Progenitor cell of endocrine pancreas (in vitro differentiated cells): ENCODE results near the gene CD4. TPM values are rescaled to one million over a fixed set of nuclear protein-coding genes. Genes with fewer than 3 reads are reported as not detected.

Experiments
- DNase-seq: peaks from one replicate; pipeline ENCODE4 v3.0.0; 2021; ENCODE audit warnings: low spot score; ENCODE audit not compliant: unreplicated experiment
- H3K27ac Mint-ChIP-seq: 2 replicates; pipeline ENCODE4 v1.8.0; 2021; ENCODE audit warnings: mild to moderate bottlenecking, moderate library complexity, mixed read lengths
- H3K27me3 Mint-ChIP-seq: 2 replicates; pipeline ENCODE4 v1.8.0; 2021; ENCODE audit warnings: mixed read lengths
- H3K36me3 Mint-ChIP-seq: 2 replicates; pipeline ENCODE4 v1.8.0; 2022; ENCODE audit warnings: mixed read lengths; ENCODE audit not compliant: insufficient read depth
- H3K4me1 Mint-ChIP-seq: 2 replicates; pipeline ENCODE4 v1.8.0; 2021; ENCODE audit warnings: low read depth, mixed read lengths
- H3K4me3 Mint-ChIP-seq: 2 replicates; pipeline ENCODE4 v1.8.0; 2021; ENCODE audit warnings: low read depth, mild to moderate bottlenecking, moderate library complexity, mixed read lengths
- H3K9me3 Mint-ChIP-seq: 2 replicates; pipeline ENCODE4 v1.8.0; 2021; ENCODE audit warnings: low read depth, mixed read lengths
- total RNA-seq: library from RNA; stranded (reverse); gene quantifications from 2 replicates; pipeline ENCODE4 v1.2.1, GENCODE V29; 2021
- TF ChIP-seq, protein P1 (sequence below): fragments of 200-600 bp; sonication (generic); IDR thresholded peaks from one replicate; pipeline ENCODE4 v1.5.0; 2021; ENCODE audit warnings: antibody characterized with exemption, mild to moderate bottlenecking; ENCODE audit not compliant: unreplicated experiment

The CD4 gene
- total RNA-seq, 1 donor from 2014 or later, result 1.5 TPM

- peaks cover 12% of the 10 kb centered on the region for H3K4me1 Mint-ChIP-seq
- H3K27ac Mint-ChIP-seq, result peak overlapping the region; percentile 26
- H3K27me3 Mint-ChIP-seq, result peaks cover 31% of the 10 kb centered on the region
- H3K9me3 Mint-ChIP-seq, result no peaks in the 10 kb centered on the region
- no peaks in the 10 kb centered on the region for H3K36me3 Mint-ChIP-seq
- H3K4me3 Mint-ChIP-seq, result no peak overlapping the region
- TF ChIP-seq, protein P1, sequence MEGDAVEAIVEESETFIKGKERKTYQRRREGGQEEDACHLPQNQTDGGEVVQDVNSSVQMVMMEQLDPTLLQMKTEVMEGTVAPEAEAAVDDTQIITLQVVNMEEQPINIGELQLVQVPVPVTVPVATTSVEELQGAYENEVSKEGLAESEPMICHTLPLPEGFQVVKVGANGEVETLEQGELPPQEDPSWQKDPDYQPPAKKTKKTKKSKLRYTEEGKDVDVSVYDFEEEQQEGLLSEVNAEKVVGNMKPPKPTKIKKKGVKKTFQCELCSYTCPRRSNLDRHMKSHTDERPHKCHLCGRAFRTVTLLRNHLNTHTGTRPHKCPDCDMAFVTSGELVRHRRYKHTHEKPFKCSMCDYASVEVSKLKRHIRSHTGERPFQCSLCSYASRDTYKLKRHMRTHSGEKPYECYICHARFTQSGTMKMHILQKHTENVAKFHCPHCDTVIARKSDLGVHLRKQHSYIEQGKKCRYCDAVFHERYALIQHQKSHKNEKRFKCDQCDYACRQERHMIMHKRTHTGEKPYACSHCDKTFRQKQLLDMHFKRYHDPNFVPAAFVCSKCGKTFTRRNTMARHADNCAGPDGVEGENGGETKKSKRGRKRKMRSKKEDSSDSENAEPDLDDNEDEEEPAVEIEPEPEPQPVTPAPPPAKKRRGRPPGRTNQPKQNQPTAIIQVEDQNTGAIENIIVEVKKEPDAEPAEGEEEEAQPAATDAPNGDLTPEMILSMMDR, result no peak
- no peak for DNase-seq
Observed at GRCh38 chr12:6791931-6792520, 2.7 kb downstream of the CD4 start.

DNA sequence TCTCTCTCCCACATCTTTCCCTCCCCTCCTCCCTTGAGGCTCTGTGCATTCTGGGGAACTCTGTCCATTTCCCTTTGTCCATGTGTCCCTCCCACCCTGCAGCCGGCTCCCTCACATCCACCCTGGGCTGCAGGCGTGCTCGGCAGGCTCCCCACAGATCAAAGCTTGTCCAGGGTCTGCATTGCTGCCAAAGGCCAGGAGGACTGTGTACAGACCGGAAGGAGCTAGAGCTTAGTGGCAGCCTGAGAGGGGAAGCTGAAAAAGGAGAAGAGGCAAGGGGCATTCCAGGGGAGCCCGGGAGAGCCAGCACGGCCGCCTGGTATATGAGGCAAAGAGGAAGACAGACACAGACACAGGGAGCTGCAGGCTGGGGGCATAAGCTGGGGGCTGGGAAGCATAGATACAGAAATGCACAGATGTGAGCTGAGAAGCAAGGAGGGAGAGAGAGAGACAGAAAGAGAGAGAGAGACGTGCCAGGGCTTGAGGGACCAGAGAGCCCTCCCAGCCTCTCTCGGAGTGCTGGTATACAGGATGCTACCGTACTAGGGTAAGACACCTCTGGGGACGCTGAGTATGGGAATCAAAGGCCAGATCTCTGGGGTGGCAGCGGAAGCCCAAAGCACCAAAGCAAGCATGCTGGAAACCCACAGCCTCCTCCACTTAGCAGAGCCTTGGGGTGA is 3.3 kb downstream of the CD4 start:
- Mint-ChIP-seq H3K27ac (no peak overlapping the region), H3K36me3 (no peaks in the 10 kb centered on the region), H3K4me3 (no peak overlapping the region), H3K4me1 (peaks cover 18% of the 10 kb centered on the region), H3K9me3 (no peaks in the 10 kb centered on the region), H3K27me3 (peaks cover 31% of the 10 kb centered on the region)
- no peak for DNase-seq
- TF ChIP-seq, protein P1, result no peak

DNA sequence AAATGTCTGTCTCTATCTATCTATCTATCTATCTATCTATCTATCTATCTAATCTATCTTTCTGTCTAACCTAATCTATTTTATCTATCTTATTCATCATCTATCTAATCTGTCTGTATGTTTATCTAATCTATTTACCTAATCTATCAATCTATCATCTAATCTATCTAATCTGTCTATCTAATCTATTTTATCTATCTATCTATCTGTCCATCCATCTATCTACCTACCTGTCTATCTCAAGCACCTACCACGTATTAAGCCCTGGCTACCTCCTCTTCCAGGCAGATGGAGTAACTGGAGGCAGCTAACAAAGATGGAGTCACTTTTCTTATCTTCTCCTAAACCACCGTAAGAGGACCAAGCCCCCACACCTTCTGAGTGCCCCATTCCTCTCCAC is 5.8 kb downstream of the CD4 start:
- Mint-ChIP-seq H3K9me3 (no peaks in the 10 kb centered on the region), H3K27ac (no peak overlapping the region), H3K36me3 (no peaks in the 10 kb centered on the region), H3K27me3 (peaks cover 17% of the 10 kb centered on the region), H3K4me3 (no peak overlapping the region), H3K4me1 (peaks cover 29% of the 10 kb centered on the region)
- no peak for DNase-seq
- TF ChIP-seq, protein P1, result no peak

- Mint-ChIP-seq H3K27ac (no peak overlapping the region), H3K4me1 (peaks cover 29% of the 10 kb centered on the region), H3K36me3 (no peaks in the 10 kb centered on the region), H3K9me3 (no peaks in the 10 kb centered on the region), H3K27me3 (peaks cover 15% of the 10 kb centered on the region), H3K4me3 (no peak overlapping the region)
- TF ChIP-seq, protein P1, result no peak
- DNase-seq, result no peak
Observed at GRCh38 chr12:6796576-6796975, 7.2 kb downstream of the CD4 start.

DNA sequence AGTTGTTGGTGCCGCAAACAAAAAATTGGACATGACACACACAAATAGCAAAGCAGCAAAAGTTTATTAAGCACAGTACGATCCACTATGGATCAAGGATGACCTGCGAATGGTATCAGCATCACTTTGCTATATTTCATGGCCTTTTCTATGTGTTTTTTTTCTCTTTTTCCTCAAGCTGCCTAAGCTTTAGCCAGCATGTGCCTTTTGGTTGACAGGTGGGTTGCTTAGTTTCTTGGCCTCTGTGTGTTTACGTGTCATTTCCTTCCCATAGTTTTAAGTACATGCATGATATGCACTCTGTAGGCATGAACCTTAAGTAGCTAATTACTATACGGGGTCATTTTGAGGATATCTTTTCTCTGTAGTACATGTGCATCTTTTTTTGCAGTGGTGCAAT is 9.8 kb downstream of the CD4 start:
- Mint-ChIP-seq H3K36me3 (peaks cover 2% of the 10 kb centered on the region), H3K27ac (no peak overlapping the region), H3K4me1 (peaks cover 25% of the 10 kb centered on the region), H3K4me3 (no peak overlapping the region), H3K9me3 (peaks cover 2% of the 10 kb centered on the region), H3K27me3 (no peaks in the 10 kb centered on the region)
- TF ChIP-seq, protein P1, result no peak
- DNase-seq, result no peak
